ENCODE results near the gene SNX20.

The SNX20 gene

DNA sequence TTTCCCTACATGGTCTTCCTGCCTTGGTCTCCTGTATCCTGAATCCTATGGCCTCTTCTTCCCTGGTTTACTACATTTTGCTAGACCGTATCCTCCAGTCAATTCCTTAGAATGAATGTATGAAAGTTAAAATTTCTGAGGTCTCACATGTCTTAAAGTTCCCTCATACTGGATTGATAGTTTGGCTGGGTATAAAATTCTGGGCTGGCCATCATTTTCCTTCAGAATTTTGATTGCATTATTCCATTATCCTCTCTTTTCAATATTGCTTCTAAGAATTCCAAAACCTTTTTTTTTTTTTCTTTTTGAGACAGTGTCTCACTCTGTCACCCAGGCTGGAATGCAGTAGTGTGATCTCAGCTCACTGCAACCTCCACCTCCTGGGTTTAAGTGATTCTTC lies 23.1 kb upstream of the SNX20 start:
- no peak for DNase-seq

GRCh38 chr16:50702725-50703124 lies 21.6 kb upstream of the SNX20 start:
- no peak for DNase-seq

DNA sequence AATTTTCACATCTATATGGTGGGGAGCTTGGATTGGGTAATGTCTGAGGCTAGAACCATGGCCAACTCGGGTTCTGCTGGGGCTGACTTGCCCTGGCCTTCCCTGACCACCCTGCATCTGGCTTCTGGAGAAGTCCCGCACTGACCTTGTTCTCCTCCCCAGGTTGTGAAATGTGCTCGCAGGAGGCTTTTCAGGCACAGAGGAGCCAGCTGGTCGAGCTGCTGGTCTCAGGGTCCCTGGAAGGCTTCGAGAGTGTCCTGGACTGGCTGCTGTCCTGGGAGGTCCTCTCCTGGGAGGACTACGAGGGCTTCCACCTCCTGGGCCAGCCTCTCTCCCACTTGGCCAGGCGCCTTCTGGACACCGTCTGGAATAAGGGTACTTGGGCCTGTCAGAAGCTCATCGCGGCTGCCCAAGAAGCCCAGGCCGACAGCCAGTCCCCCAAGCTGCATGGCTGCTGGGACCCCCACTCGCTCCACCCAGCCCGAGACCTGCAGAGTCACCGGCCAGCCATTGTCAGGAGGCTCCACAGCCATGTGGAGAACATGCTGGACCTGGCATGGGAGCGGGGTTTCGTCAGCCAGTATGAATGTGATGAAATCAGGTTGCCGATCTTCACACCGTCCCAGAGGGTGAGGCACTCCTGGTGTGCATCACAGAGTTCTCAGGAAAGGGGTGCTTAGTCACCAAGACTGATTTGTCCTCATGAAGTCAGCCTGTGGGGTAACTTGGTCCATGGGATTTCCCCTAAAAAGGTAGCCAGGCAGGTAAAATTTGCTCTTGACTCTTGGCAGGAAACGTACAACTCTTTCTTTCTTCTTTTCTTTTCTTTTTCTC lies 18.4 kb upstream of the SNX20 start:
- DNase-seq = no peak

DNA sequence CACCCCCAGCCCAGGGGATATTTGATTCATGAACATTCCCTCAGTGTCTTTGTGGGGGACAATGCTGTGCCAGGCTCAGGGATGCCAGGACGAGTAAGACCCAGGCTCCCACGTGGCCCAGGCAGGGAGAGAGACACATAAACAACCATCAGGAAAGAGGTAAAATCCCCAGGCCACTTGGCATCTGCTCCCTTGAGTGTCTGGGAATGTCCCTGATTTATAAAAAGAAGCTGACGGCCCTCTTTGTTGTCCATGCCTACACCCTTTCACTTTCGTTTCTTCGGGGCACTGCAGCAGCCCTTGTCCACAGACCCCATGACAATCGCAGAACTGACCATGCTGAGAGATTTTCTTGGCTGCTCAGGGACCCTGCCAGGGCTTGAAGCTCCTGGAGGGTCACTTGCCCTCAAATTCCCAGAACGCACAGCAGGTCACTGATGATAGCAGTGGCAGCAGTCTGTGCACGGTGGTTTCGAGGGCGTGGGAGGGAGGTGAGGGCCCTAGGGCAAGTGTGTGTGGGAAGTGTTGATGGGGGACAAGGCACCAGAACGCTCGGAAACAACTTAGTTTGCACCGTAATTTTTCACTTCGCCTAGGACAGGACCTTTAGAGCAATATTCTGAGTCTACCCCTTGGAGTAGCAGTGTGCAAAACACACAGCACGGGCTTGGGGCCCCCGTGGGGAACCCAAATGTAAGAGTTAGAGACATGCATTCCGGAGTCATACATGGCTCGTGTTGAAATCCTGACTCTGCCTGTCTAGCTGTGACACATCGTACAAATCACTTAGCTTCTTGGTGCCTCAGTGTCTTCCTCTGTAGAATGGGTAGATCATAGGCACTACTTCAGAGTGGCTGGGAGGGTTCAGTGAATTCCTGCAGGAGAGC lies 17.0 kb upstream of the SNX20 start:
- no peak for DNase-seq

- no peak for DNase-seq
These were observed 16.3 kb upstream of the SNX20 start for GRCh38 chr16:50697421-50697715.

DNA sequence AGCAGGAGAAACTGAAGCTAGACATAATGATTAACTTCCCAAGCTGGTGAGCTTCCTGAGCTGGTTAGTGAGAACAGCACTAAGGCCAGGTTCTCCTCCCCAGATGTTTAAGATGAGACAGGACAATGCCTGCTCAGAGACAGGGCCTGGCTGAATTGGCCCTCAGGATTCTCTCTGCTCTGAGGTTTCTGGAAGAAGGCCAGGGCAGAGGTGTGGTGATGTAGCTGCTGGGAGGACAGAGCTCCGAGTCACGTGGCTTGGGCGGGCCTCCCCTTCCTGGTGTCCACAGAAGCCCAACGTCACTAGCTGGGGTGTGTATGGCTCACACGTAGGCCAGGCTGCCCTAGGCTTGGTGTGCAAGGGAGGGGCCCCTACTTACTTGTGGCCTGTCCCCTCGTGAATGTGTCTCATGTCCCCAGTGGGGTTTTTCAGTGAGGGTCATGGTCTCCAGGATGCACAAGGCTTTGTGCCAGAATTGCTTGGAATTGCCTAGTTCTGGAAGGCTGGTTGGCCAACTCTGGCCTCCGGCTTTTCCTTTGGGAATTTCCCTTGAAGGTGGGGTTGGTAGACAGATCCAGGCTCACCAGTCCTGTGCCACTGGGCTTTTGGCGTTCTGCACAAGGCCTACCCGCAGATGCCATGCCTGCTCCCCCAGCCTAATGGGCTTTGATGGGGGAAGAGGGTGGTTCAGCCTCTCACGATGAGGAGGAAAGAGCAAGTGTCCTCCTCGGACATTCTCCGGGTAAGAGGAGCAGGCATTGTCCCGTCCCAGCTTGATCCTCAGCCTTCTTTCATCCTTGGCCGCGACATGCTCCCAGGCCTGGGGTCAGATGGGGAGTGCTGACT lies 15.7 kb upstream of the SNX20 start:
- DNase-seq = no peak

GRCh38 chr16:50696126-50696525 lies 15.0 kb upstream of the SNX20 start:
- no peak for DNase-seq

GRCh38 chr16:50695017-50696000 lies 14.2 kb upstream of the SNX20 start:
- no peak for DNase-seq

- no peak for DNase-seq
These were observed 13.1 kb upstream of the SNX20 start for GRCh38 chr16:50694206-50694605.

- DNase-seq = no peak
These were observed 12.1 kb upstream of the SNX20 start, which contains the start of gene NOD2 for GRCh38 chr16:50692999-50693781. TSS of gene NOD2 (plus strand) at chr16:50693606. CDS start at chr16:50699496, 5,890 bp downstream.

DNA sequence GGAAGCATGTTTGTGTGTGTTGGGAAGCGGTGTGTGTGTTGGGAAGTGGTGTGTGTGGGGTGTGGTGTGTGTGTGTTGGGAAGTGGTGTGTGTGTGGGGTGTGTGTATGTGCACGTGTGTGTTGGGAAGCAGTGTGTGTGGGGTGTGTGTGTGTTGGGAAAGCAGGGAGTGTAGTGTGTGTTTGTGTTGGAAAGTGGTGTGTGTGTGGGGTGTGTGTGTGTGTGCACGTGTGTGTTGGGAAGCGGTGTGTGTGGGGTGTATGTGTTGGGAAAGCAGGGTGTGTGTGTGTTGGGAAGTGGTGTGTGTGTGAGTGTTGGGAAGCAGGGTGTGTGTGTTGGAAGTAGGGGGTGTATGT lies 11.5 kb upstream of the SNX20 start:
- DNase-seq = no peak

DNA sequence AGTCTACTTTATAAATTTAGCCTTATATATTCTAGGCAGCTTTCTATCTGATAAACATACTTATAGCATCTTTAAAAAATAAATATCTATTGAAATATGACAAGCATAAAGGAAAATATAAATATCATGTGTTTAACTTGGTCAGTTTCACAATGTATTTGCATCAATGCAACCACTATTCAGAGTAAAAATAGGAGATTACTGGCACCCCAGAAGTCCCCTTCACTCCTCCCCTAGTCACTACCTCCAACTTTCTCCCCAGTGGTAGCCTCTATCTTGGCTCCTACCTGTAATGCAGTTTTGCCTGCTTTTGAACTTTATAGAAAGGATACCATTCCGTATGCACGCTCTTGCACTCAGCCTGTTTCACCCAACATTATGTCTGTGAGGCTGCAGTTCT lies 9.1 kb upstream of the SNX20 start:
- no peak for DNase-seq

DNA sequence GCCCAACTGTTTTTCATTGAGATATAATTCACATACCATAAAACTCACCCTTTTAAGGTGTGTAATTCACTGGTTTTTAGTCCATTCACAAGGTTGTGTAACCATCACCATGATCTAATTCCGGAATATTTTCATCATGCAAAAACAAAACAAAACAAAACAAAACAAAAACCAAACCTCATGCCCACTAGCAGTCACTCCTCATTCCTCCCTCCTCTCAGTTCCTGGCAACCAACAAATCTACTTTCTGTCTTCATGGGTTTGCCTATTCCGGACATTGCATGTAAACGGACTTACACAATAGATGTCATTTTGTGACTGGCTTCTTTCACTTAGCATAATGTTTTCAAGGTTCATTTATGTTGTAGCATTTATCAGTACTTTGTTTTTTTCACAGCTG lies 7.8 kb upstream of the SNX20 start:
- no peak for DNase-seq

DNA sequence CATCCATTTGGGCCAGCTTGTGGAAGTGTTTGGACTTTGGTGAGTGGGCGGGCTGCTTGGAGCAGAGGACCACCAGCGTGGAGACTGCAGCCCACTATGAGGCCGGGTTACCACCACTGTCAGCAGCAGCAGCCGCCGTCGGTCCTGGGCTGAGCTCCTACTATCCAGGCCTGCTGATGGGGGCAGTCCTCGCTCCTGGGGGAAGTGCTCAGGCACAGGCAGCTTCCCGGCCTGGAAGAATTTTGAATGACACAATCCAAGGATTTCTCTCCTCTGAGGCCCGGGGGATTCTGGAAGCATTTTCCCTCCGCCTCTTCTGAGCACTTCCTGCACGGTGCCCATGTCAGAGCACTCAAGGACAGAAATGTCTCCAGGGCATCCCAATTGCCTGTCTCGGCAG lies 7.0 kb upstream of the SNX20 start:
- DNase-seq = no peak

- DNase-seq = no peak
These were observed 4.5 kb upstream of the SNX20 start for GRCh38 chr16:50685462-50686063.

- no peak for DNase-seq
These were observed 3.8 kb upstream of the SNX20 start for GRCh38 chr16:50684823-50685461.

- no peak for DNase-seq
These were observed 2.7 kb upstream of the SNX20 start for GRCh38 chr16:50683689-50684374.

- no peak for DNase-seq
These were observed 587 bp downstream of the SNX20 start for GRCh38 chr16:50680556-50680893.

- no peak for DNase-seq
These were observed 1.2 kb downstream of the SNX20 start for GRCh38 chr16:50679676-50680555.

All from NCI-H748 treated with DMSO at 0.1 percent for 48 hours (cell line).